Natural killer cell (primary cell): Measurements from ENCODE around the gene TEKT3. TPM values are rescaled to one million over a fixed set of nuclear protein-coding genes. Genes with fewer than 3 reads are reported as not detected.

Experiments
- ATAC-seq, 3 donors: fragments of 150-1000 bp in 2 of 3; fragments of 200-7000 bp in 1 of 3; cut with Tn5 transposase; 1 replicate in 1 of 3; 2 replicates in 2 of 3; pipeline ENCODE4 v1.10.0; 2021; ENCODE audit warnings: mild to moderate bottlenecking in 2 of 3, moderate library complexity in 2 of 3
- DNase-seq, 2 donors: peaks; one replicate each; pipeline versions ENCODE4 v3.0.0 to v3.0.0-alpha.2; 2013 to 2021; ENCODE audit warnings: mixed read lengths in 1 of 2
- H3K27ac ChIP-seq: one replicate; pipeline ENCODE4 v1.5.1; 2013; ENCODE audit warnings: mild to moderate bottlenecking, low read length
- H3K27me3 ChIP-seq: one replicate; pipeline ENCODE4 v1.6.1; 2013; ENCODE audit warnings: low read length; ENCODE audit not compliant: control insufficient read depth, insufficient read depth
- H3K36me3 ChIP-seq: one replicate; pipeline ENCODE4 v1.6.1; 2013; ENCODE audit warnings: low read length; ENCODE audit not compliant: control insufficient read depth, insufficient read depth
- H3K4me1 ChIP-seq: one replicate; pipeline ENCODE4 v1.6.1; 2013; ENCODE audit warnings: low read length; ENCODE audit not compliant: control insufficient read depth, insufficient read depth
- H3K4me3 ChIP-seq: one replicate; pipeline ENCODE4 v1.5.1; 2013; ENCODE audit warnings: low read length
- H3K9me3 ChIP-seq: one replicate; pipeline ENCODE4 v1.6.1; 2013; ENCODE audit warnings: low read length; ENCODE audit not compliant: control insufficient read depth, insufficient read depth
- H3K27ac Mint-ChIP-seq, 2 donors: one replicate each; pipeline ENCODE4 v1.8.0; 2022; ENCODE audit warnings: mild to moderate bottlenecking in 2 of 2, mixed read lengths in 2 of 2, moderate library complexity in 1 of 2
- H3K27me3 Mint-ChIP-seq, 2 donors: one replicate each; pipeline ENCODE4 v1.8.0; 2022; ENCODE audit warnings: low read depth in 2 of 2, mixed read lengths in 2 of 2
- H3K36me3 Mint-ChIP-seq: one replicate; pipeline ENCODE4 v1.8.0; 2022; ENCODE audit warnings: mixed read lengths
- H3K4me1 Mint-ChIP-seq, 2 donors: one replicate each; pipeline ENCODE4 v1.8.0; 2022; ENCODE audit warnings: mixed read lengths in 2 of 2
- H3K4me3 Mint-ChIP-seq: one replicate; pipeline ENCODE4 v1.8.0; 2022; ENCODE audit warnings: mild to moderate bottlenecking, moderate library complexity, mixed read lengths
- H3K9me3 Mint-ChIP-seq, 2 donors: one replicate each; pipeline ENCODE4 v1.8.0; 2022; ENCODE audit warnings: mixed read lengths in 2 of 2
- WGBS: methylation state at CpG from one replicate; pipeline ENCODE4 v1.1.7; 2013; ENCODE audit warnings: missing lambda C conversion rate; ENCODE audit not compliant: insufficient coverage; 5-methylcytosine and 5-hydroxymethylcytosine counted together
- intact Hi-C: fragments of 100-400 bp; cut with micrococcal nuclease; formaldehyde crosslinking; loops from one replicate; pipeline ENCODE4 v1.14.2; 2022
- total RNA-seq, 4 donors: library from RNA; stranded (reverse); fragments of 120-200 nt in 1 of 4; gene quantifications; one replicate each; pipeline versions ENCODE4 v1.2.3 to v1.2.4, GENCODE V29; 2013 to 2022
- TF ChIP-seq, protein P1 (sequence below): fragments of 200-600 bp; IDR thresholded peaks from one replicate; pipeline ENCODE4 v1.8.0; 2022; ENCODE audit warnings: antibody characterized with exemption

Gene TEKT3
- total RNA-seq, 3 donors from 2014 or later (not counting 1 experiment from before 2014, with no cell fraction given), result 0.39 to 1.3 (median 0.58) TPM

GRCh38 chr17:15260376-15261257 is 80.8 kb downstream of the TEKT3 start:
- H3K4me1 ChIP-seq, result peaks cover 17% of the 10 kb centered on the region
- H3K9me3 ChIP-seq, result no peaks in the 10 kb centered on the region
- peak overlapping the region; percentile 22 for H3K4me3 ChIP-seq
- Mint-ChIP-seq H3K4me1 (peaks cover 10% of the 10 kb centered on the region in 2 donors), H3K9me3 (no peaks in the 10 kb centered on the region), H3K27me3 (peaks cover 42 to 64% of the 10 kb centered on the region in 2 donors), H3K36me3 (no peaks in the 10 kb centered on the region), H3K27ac (no peak overlapping the region), H3K4me3 (peak overlapping the region; percentile 81)
- ATAC-seq, result peak; percentile 74 to 87 (median 85)
- TF ChIP-seq, protein P1, sequence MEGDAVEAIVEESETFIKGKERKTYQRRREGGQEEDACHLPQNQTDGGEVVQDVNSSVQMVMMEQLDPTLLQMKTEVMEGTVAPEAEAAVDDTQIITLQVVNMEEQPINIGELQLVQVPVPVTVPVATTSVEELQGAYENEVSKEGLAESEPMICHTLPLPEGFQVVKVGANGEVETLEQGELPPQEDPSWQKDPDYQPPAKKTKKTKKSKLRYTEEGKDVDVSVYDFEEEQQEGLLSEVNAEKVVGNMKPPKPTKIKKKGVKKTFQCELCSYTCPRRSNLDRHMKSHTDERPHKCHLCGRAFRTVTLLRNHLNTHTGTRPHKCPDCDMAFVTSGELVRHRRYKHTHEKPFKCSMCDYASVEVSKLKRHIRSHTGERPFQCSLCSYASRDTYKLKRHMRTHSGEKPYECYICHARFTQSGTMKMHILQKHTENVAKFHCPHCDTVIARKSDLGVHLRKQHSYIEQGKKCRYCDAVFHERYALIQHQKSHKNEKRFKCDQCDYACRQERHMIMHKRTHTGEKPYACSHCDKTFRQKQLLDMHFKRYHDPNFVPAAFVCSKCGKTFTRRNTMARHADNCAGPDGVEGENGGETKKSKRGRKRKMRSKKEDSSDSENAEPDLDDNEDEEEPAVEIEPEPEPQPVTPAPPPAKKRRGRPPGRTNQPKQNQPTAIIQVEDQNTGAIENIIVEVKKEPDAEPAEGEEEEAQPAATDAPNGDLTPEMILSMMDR, result peak; percentile 64
- H3K36me3 ChIP-seq, result no peaks in the 10 kb centered on the region
- intact Hi-C loops, result no loop called here
- WGBS, result 2% methylated on average over 65 of the region's 67 CpGs
- DNase-seq, result peak; percentile 33 to 51
- no peak overlapping the region for H3K27ac ChIP-seq
- H3K27me3 ChIP-seq, result peaks cover 18% of the 10 kb centered on the region

DNA sequence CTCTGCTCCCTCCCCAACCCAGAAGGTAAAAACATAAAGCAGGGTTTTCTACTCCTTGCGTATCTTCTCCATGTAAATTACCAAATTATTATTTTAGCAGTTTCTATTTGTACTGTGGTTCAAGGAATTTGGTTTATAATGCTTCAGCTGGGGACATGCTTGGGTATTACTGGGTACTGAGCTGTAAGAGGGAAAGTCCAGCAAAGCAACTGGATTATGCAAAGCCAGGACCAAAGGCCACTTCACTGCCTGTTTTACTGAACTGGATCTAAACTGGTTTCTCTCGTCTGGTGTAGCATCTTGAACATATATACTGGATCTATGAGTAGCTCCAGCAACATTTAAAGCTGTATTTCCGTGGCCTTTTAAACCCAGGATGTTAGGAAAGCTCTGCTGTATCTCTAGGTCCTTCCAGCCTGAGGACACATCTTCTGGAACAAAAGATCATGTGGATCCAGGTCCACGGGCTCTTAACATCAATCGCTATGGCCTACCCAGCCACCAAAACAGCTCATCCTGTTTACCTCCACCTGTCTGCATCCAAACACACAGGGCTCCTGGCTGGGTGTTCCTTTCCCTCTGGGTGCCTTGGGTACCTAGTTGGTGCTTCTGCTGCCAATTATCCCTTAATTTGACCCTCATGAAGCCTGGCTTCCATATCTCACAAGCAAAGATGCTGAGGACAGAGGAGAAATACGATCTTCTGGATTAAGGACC is 83.4 kb downstream of the TEKT3 start:
- peaks cover 10% of the 10 kb centered on the region in 2 donors for H3K4me1 Mint-ChIP-seq
- intact Hi-C loops, result loop anchor here (10.0 kb wide), 1 partner anchor 247 kb away; no protein-coding TSS in a partner anchor
- WGBS, result 94% methylated on average over 5 of the region's 6 CpGs
- ATAC-seq (no peak), DNase-seq (no peak)
- no peaks in the 10 kb centered on the region for H3K9me3 Mint-ChIP-seq
- no peak overlapping the region for H3K27ac ChIP-seq
- no peak overlapping the region for H3K4me3 Mint-ChIP-seq
- no peaks in the 10 kb centered on the region for H3K9me3 ChIP-seq
- no peaks in the 10 kb centered on the region for H3K36me3 Mint-ChIP-seq
- no peaks in the 10 kb centered on the region for H3K36me3 ChIP-seq
- TF ChIP-seq, protein P1, result no peak
- H3K27me3 ChIP-seq, result peaks cover 11% of the 10 kb centered on the region
- H3K27me3 Mint-ChIP-seq, result peaks cover 44 to 65% of the 10 kb centered on the region in 2 donors
- no peak overlapping the region for H3K4me3 ChIP-seq
- peaks cover 17% of the 10 kb centered on the region for H3K4me1 ChIP-seq
- H3K27ac Mint-ChIP-seq, result no peak overlapping the region

- Histone ChIP-seq H3K27me3 (peaks cover 10% of the 10 kb centered on the region), H3K4me3 (no peak overlapping the region), H3K27ac (no peak overlapping the region), H3K36me3 (no peaks in the 10 kb centered on the region), H3K4me1 (peaks cover 17% of the 10 kb centered on the region), H3K9me3 (no peaks in the 10 kb centered on the region)
- DNase-seq (peak; percentile 36 to 77), ATAC-seq (peak; percentile 49 to 72 (median 70))
- intact Hi-C loops, result loop anchor here (10.0 kb wide), 1 partner anchor 247 kb away; no protein-coding TSS in a partner anchor
- Mint-ChIP-seq H3K9me3 (no peaks in the 10 kb centered on the region), H3K27me3 (peaks cover 39 to 63% of the 10 kb centered on the region in 2 donors), H3K4me3 (no peak overlapping the region), H3K27ac (no peak overlapping the region), H3K36me3 (no peaks in the 10 kb centered on the region), H3K4me1 (peaks cover 10% of the 10 kb centered on the region in 2 donors)
- TF ChIP-seq, protein P1, result peak; percentile 83
- 1% methylated on average over 17 of the region's 17 CpGs for WGBS
These were observed 84.1 kb downstream of the TEKT3 start for GRCh38 chr17:15257258-15257788.
